Ovary (tissue), 9 donors: ENCODE measurements around the gene GPR68. TPM values are rescaled to one million over a fixed set of nuclear protein-coding genes. Genes with fewer than 3 reads are reported as not detected.

Source experiments
- DNase-seq, 5 donors: peaks; one replicate each; pipeline ENCODE4 v3.0.0-alpha.2; 2019 to 2020
- H3K27ac ChIP-seq, 2 donors: fragments of 200-600 bp; one replicate each; pipeline versions ENCODE4 v1.5.1 to v1.8.0; 2019 to 2022
- H3K27me3 ChIP-seq: fragments of 200-600 bp; one replicate; pipeline ENCODE4 v1.8.0; 2022
- H3K36me3 ChIP-seq: fragments of 200-600 bp; sonication (generic); one replicate; pipeline ENCODE4 v1.5.1; 2019
- H3K4me1 ChIP-seq: one replicate; pipeline ENCODE4 v1.8.1; 2013; ENCODE audit warnings: mild to moderate bottlenecking, moderate library complexity; ENCODE audit not compliant: insufficient read depth
- H3K4me3 ChIP-seq: fragments of 200-600 bp; sonication (generic); one replicate; pipeline ENCODE4 v1.5.1; 2017
- H3K9me3 ChIP-seq, 2 donors: fragments of 200-600 bp in 1 of 2; sonication (generic) in 1 of 2; one replicate each; pipeline versions ENCODE4 v1.5.1 to v1.8.1; 2013 to 2019; ENCODE audit warnings: mild to moderate bottlenecking in 1 of 2, moderate library complexity in 1 of 2
- EP300 ChIP-seq: sonication (generic); formaldehyde crosslinking; IDR thresholded peaks from one replicate; pipeline ENCODE4 v1.6.1; 2017; ENCODE audit warnings: antibody characterized with exemption
- POLR2A ChIP-seq: fragments of 450-650 bp; IDR thresholded peaks from one replicate; pipeline ENCODE4 v1.6.1; 2017; ENCODE audit warnings: antibody characterized with exemption, mild to moderate bottlenecking, moderate library complexity
- WGBS, 3 donors: extraction: QIAGEN DNeasy Blood & Tissue Kit in 1 of 3; methylation state at CpG; one replicate each; pipeline versions ENCODE4 v1.1.5 to v1.1.7; 2013 to 2017; 5-methylcytosine and 5-hydroxymethylcytosine counted together
- intact Hi-C, 4 donors: fragments of 100-400 bp; cut with DNase I; formaldehyde crosslinking; loops; one replicate each; pipeline versions ENCODE4 v1.11.0 to v1.15.1; 2022 to 2023
- polyA plus RNA-seq, 2 donors: library from polyadenylated mRNA; stranded (reverse); fragments of 200-250 nt in 1 of 2; fragments of 350-450 nt in 1 of 2; fragmentation: Illumina TruSeq in 1 of 2; extraction: RNeasy Lipid Tissue Mini Kit (QIAGEN cat#74804) in 1 of 2; gene quantifications; one replicate each; pipeline ENCODE4 v1.2.3, GENCODE V29; 2013 to 2014
- total RNA-seq, 7 donors: library from RNA; depleted of rRNA in 2 of 7; stranded (reverse); fragments of >200 nt in 2 of 7; fragmentation: NEBNext Ultra II Directional in 3 of 7; extraction: Animal tissue kit (Norgen Biotek cat#: 25700) in 3 of 7; gene quantifications; one replicate each; pipeline versions ENCODE4 v1.1.0 to v1.2.4, GENCODE V29; 2016 to 2023
- TF ChIP-seq, protein P1 (sequence below), 3 donors: fragments of 450-650 bp in 2 of 3; fragments of 200-600 bp in 1 of 3; IDR thresholded peaks; one replicate each; pipeline versions ENCODE4 v1.5.1 to v1.8.0; 2016 to 2022; ENCODE audit warnings: antibody characterized with exemption in 3 of 3, mild to moderate bottlenecking in 1 of 3
- donor health status: DM: no; HTN: no; CAD: no; lungs with moderate emphysema.
- donor health status: DM: no; HTN: no; CAD: no.
- donor health status: Bipolar disorder and iron deficiency.
- donor health status: DM: yes; HTN: yes; CAD: no.
- donor health status: DM: no; HTN: no; CAD: no.
- donor health status: DM: yes; HTN: yes; CAD: no.

GPR68 gene
- total and polyA plus RNA-seq, 9 donors, result 0.17 to 0.57 (median 0.36) TPM; not detected in 1

DNA sequence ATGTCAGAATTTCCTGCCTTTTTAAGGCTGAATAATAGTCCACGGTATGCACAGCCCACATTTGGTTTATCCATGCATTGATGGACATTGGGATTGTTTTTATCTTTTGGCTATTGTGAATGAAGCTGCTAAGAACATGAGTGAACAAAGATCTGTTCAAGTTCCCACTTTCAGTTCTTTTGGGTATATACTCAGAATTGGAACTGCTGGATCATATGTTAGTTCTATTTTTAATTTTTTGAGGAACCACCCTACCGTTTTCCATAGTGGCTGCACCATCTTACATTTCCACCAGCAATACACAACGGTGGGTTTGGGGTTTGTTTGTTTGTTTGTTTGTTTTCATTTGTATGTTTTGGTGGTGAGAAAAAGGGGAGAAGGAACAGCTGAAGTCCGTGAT lies 6.4 kb downstream of the GPR68 start:
- TF ChIP-seq POLR2A (no peak), EP300 (no peak)
- TF ChIP-seq, protein P1, sequence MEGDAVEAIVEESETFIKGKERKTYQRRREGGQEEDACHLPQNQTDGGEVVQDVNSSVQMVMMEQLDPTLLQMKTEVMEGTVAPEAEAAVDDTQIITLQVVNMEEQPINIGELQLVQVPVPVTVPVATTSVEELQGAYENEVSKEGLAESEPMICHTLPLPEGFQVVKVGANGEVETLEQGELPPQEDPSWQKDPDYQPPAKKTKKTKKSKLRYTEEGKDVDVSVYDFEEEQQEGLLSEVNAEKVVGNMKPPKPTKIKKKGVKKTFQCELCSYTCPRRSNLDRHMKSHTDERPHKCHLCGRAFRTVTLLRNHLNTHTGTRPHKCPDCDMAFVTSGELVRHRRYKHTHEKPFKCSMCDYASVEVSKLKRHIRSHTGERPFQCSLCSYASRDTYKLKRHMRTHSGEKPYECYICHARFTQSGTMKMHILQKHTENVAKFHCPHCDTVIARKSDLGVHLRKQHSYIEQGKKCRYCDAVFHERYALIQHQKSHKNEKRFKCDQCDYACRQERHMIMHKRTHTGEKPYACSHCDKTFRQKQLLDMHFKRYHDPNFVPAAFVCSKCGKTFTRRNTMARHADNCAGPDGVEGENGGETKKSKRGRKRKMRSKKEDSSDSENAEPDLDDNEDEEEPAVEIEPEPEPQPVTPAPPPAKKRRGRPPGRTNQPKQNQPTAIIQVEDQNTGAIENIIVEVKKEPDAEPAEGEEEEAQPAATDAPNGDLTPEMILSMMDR (IDR thresholded peaks at IDR 0.05), result no peak
- WGBS, 3 donors, result 72 to 79% (median 75%) methylated on average over 4 of the region's 4 CpGs
- DNase-seq, result no peak
- Histone ChIP-seq H3K27me3 (no peaks in the 10 kb centered on the region), H3K36me3 (no peaks in the 10 kb centered on the region), H3K4me3 (no peak overlapping the region), H3K27ac (no peak overlapping the region), H3K4me1 (no peaks in the 10 kb centered on the region), H3K9me3 (no peaks in the 10 kb centered on the region)
- intact Hi-C loops, result no loop called here

DNA sequence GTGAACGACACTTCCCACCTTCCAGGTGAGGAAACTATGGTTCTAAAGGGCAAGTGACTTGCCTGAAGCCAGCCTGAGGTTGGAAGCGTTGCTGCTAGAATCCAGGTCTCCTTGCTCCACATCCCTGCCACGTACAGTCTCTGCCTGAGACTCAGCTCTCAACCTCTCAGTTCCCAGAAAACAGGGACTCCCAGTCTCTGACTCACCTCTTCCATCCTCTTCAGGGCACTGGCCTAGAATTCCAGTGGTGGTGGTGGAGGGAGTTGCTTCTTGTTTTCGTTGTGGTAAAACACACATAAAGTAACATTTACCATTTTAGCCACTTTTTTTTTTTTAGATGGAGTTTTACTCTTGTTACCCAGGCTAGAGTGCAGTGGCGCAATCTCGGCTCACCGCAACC lies 7.3 kb downstream of the GPR68 start:
- WGBS, 3 donors, result 70 to 80% (median 73%) methylated on average over 7 of the region's 7 CpGs
- Histone ChIP-seq H3K9me3 (no peaks in the 10 kb centered on the region), H3K27me3 (no peaks in the 10 kb centered on the region), H3K4me1 (no peaks in the 10 kb centered on the region), H3K4me3 (no peak overlapping the region), H3K27ac (no peak overlapping the region), H3K36me3 (no peaks in the 10 kb centered on the region)
- no peak for DNase-seq
- intact Hi-C loops, result no loop called here
- TF ChIP-seq EP300 (no peak), POLR2A (no peak)
- TF ChIP-seq, protein P1 (IDR thresholded peaks at IDR 0.05), result no peak

GRCh38 chr14:91235841-91236240 lies 8.7 kb downstream of the GPR68 start:
- no peaks in the 10 kb centered on the region for H3K9me3 ChIP-seq
- no peaks in the 10 kb centered on the region for H3K4me1 ChIP-seq
- intact Hi-C loops, result no loop called here
- TF ChIP-seq POLR2A (no peak), EP300 (no peak)
- TF ChIP-seq, protein P1 (IDR thresholded peaks at IDR 0.05), result no peak
- H3K36me3 ChIP-seq, result no peaks in the 10 kb centered on the region
- no peak for DNase-seq
- H3K27ac ChIP-seq, result no peak overlapping the region
- no peaks in the 10 kb centered on the region for H3K27me3 ChIP-seq
- no peak overlapping the region for H3K4me3 ChIP-seq
- 85 to 92% (median 90%) methylated on average over 7 of the region's 7 CpGs for WGBS, 3 donors

GRCh38 chr14:91234791-91235114 lies 9.8 kb downstream of the GPR68 start:
- no peak for DNase-seq
- 94 to 96% (median 94%) methylated on average over 16 of the region's 16 CpGs for WGBS, 3 donors
- no peaks in the 10 kb centered on the region for H3K9me3 ChIP-seq
- no peaks in the 10 kb centered on the region for H3K4me1 ChIP-seq
- no peak overlapping the region for H3K4me3 ChIP-seq
- intact Hi-C loops, result no loop called here
- TF ChIP-seq POLR2A, result no peak
- TF ChIP-seq, protein P1 (IDR thresholded peaks at IDR 0.05), result no peak
- no peak for TF ChIP-seq EP300
- H3K27ac ChIP-seq, result no peak overlapping the region
- H3K27me3 ChIP-seq, result no peaks in the 10 kb centered on the region
- no peaks in the 10 kb centered on the region for H3K36me3 ChIP-seq
